ENCODE measurements around the gene CTAG2. TPM values are rescaled to one million over a fixed set of nuclear protein-coding genes. Genes with fewer than 3 reads are reported as not detected.

Gene CTAG2
- total and polyA plus RNA-seq, 2 donors (not counting 3 experiments of a cell fraction or from before 2014, with no cell fraction given) = not detected

DNA sequence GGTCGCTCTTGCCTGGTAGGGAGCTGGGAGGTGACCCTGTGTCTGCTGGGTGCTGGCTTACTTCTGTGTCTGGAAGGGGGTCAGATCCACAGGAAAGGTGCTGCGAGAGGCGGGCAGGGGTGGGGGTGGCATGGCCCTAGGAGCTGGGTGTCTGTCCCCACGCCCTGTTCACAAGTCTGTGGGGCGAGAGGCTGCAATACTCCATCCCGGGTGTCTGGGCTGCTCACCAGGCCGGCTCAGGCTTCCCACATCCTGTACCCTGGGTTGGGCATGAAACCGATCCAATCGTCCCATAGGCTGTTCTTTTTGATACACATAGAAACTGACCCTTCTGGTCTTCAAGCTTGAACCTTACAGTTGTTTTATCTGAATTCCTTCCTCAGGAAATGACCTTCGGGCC, 993 bp upstream of the CTAG2 start:
- Histone ChIP-seq H3K27me3 (ENCODE audit: control insufficient read depth in 2 of 2, insufficient read depth in 2 of 2, low read length in 2 of 2) (no peaks in the 10 kb centered on the region), H3K4me1 (ENCODE audit: control insufficient read depth, extremely low read depth, insufficient read depth, low read length) (peaks cover 5% of the 10 kb centered on the region), H3K9me1 (replicated peaks; ENCODE audit: control insufficient read depth, extremely low read depth, insufficient read depth, low read length) (no peaks in the 10 kb centered on the region), H3K4me2 (ENCODE audit: insufficient read depth, low read length) (no peak overlapping the region), H4K20me1 (replicated peaks; ENCODE audit: control insufficient read depth, extremely low read depth, insufficient read depth, low read length) (no peaks in the 10 kb centered on the region), H3K27ac (ENCODE audit: insufficient read depth, low read depth, low read length) (no peak overlapping the region), H3K36me3 (ENCODE audit: control insufficient read depth in 2 of 2, extremely low read depth in 1 of 2, insufficient read depth in 2 of 2, low read length in 2 of 2) (no peaks in the 10 kb centered on the region), H3K79me2 (ENCODE audit: control insufficient read depth, insufficient read depth, low read length) (no peaks in the 10 kb centered on the region), H3K9ac (replicated peaks; ENCODE audit: extremely low read depth, insufficient read depth, low read length) (no peak overlapping the region), H3K9me3 (replicated peaks; ENCODE audit: control insufficient read depth, insufficient read depth, low read length) (no peaks in the 10 kb centered on the region), H3K4me3 (replicated peaks in 1 of 3; ENCODE audit: insufficient read depth in 1 of 3, low read depth in 1 of 3, low read length in 3 of 3) (no peak overlapping the region), H2AFZ (ENCODE audit: low read depth, low read length) (no peak overlapping the region)
- BruUV-seq (replicated peaks) = no TSS peak
- DNase-seq (ENCODE audit: low read depth, low spot score) (no peak), FAIRE-seq (no peak)
- ChIA-PET CTCF (no interaction called here), POLR2A (no interaction called here)
- dilution Hi-C loops (cut with MboI; ENCODE audit: extremely low pct_ligation_motif_present, low sequenced_read_pairs) = no loop called here
- TF ChIP-seq, protein P1, sequence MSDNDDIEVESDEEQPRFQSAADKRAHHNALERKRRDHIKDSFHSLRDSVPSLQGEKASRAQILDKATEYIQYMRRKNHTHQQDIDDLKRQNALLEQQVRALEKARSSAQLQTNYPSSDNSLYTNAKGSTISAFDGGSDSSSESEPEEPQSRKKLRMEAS (IDR thresholded peaks at IDR 0.05; ENCODE audit: insufficient read depth, insufficient read length) = no peak
- TF ChIP-seq POLR2A (IDR thresholded peaks at IDR 0.05; ENCODE audit: low read depth, low read length) (no peak), GATA2 (IDR thresholded peaks at IDR 0.05; ENCODE audit: insufficient read depth, insufficient read length, low read depth, low read length) (no peak), MYC (IDR thresholded peaks at IDR 0.05; ENCODE audit: low read depth, low read length) (no peak), POLR2AphosphoS5 (IDR thresholded peaks at IDR 0.05; ENCODE audit: insufficient read depth, low read depth, low read length) (no peak), JUN (IDR thresholded peaks at IDR 0.05; ENCODE audit: borderline replicate concordance, insufficient read depth, insufficient read length, low read depth) (no peak), EZH2 (IDR thresholded peaks at IDR 0.05; ENCODE audit: borderline replicate concordance, low read depth, low read length, severe bottlenecking) (no peak), FOS (IDR thresholded peaks at IDR 0.05; ENCODE audit: borderline replicate concordance, insufficient read depth, low read length) (no peak)
- TF ChIP-seq, protein P2, sequence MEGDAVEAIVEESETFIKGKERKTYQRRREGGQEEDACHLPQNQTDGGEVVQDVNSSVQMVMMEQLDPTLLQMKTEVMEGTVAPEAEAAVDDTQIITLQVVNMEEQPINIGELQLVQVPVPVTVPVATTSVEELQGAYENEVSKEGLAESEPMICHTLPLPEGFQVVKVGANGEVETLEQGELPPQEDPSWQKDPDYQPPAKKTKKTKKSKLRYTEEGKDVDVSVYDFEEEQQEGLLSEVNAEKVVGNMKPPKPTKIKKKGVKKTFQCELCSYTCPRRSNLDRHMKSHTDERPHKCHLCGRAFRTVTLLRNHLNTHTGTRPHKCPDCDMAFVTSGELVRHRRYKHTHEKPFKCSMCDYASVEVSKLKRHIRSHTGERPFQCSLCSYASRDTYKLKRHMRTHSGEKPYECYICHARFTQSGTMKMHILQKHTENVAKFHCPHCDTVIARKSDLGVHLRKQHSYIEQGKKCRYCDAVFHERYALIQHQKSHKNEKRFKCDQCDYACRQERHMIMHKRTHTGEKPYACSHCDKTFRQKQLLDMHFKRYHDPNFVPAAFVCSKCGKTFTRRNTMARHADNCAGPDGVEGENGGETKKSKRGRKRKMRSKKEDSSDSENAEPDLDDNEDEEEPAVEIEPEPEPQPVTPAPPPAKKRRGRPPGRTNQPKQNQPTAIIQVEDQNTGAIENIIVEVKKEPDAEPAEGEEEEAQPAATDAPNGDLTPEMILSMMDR (IDR thresholded peaks at IDR 0.05; ENCODE audit: extremely low read depth in 1 of 2, insufficient read depth in 1 of 2, low read depth in 1 of 2, low read length in 2 of 2) = no peak
- intact Hi-C loops (cut with micrococcal nuclease) = no loop called here
